Peyer's patch (tissue), 4 donors: ENCODE data around the gene DHX40.
A peak's percentile ranks its signal among the peaks of the same experiment; 100 is the strongest.

Experiments used
- POLR2A ChIP-seq, 2 donors: fragments of 450-650 bp; IDR thresholded peaks; one replicate each; pipeline ENCODE4 v1.5.1; 2017; ENCODE audit warnings: antibody characterized with exemption in 2 of 2, mild to moderate bottlenecking in 2 of 2, moderate library complexity in 2 of 2
- TF ChIP-seq, protein P1 (sequence below), 6 experiments: fragments of 450-650 bp in 4 of 6; fragments of 200-600 bp in 2 of 6; sonication (generic) in 1 of 6; IDR thresholded peaks; one replicate each; pipeline ENCODE4 v1.5.1; 2017 to 2019; ENCODE audit warnings: antibody characterized with exemption in 6 of 6, mild to moderate bottlenecking in 3 of 6, moderate library complexity in 1 of 6

DNA sequence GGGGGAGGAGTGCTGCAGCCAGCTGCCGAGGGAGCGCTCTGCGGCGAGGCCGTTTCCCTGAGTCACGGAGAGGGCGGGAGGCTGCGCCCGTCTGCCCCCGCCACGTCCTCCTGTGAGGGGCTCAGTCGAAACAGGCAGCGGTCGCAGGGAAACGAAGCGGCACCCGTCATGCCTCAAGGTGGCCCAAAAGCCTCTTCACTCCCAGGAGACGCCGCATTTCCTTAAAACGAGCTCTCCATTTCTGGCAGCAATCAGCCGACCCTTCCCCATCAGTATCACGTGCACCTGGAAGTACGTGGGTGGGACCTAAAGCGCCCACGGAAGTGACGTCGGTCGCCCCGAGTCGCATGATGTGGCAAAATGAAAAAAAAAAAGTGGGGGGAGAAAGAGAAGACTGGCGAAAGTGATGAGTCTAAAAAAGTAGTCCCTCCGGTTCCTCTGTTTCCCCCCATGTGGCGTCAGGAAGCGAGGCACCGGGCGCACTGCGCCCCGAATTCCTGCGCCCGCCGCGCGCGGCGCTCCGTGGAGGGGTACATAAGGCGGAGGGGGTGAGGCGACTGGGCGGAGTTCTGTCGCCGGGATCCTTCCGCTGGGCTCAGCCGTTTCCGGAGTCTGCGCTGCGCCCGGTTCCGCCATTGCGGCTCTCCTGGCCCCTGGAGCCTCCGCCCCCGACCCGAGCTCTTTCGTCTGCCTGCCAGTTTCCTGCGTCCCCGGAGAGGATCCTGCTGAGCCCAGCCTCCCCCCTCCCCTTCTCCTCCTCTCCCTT, 54.1 kb downstream of the DHX40 start, which contains the start of gene CLTC:
- TF ChIP-seq, protein P1, sequence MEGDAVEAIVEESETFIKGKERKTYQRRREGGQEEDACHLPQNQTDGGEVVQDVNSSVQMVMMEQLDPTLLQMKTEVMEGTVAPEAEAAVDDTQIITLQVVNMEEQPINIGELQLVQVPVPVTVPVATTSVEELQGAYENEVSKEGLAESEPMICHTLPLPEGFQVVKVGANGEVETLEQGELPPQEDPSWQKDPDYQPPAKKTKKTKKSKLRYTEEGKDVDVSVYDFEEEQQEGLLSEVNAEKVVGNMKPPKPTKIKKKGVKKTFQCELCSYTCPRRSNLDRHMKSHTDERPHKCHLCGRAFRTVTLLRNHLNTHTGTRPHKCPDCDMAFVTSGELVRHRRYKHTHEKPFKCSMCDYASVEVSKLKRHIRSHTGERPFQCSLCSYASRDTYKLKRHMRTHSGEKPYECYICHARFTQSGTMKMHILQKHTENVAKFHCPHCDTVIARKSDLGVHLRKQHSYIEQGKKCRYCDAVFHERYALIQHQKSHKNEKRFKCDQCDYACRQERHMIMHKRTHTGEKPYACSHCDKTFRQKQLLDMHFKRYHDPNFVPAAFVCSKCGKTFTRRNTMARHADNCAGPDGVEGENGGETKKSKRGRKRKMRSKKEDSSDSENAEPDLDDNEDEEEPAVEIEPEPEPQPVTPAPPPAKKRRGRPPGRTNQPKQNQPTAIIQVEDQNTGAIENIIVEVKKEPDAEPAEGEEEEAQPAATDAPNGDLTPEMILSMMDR (IDR thresholded peaks at IDR 0.05): no peak
- peak; percentile 84 to 91 for TF ChIP-seq POLR2A (IDR thresholded peaks at IDR 0.05)
